HepG2 (cell line): ENCODE data around the gene FAM89B. TPM values are rescaled to one million over a fixed set of nuclear protein-coding genes. Genes with fewer than 3 reads are reported as not detected.

ENCODE experiments used
- CEBPZ ChIP-seq: IDR thresholded peaks from 2 replicates; pipeline ENCODE4 v1.6.1; 2012; ENCODE audit warnings: low read length, improper control_type of control experiment
- FOXA3 ChIP-seq: IDR thresholded peaks from 2 replicates; pipeline ENCODE4 v1.6.1; 2016; ENCODE audit warnings: missing genetic modification reagents, missing compliant biosample characterization
- GABPA ChIP-seq, 2 experiments: IDR thresholded peaks; 2 replicates each; pipeline ENCODE4 v1.6.1; 2011 to 2016; ENCODE audit warnings: low read depth in 2 of 2, low read length in 1 of 2, missing biosample characterization in 1 of 2, missing genetic modification characterization in 1 of 2
- GABPB1 ChIP-seq: IDR thresholded peaks from 2 replicates; pipeline ENCODE4 v1.6.1; 2016; ENCODE audit warnings: mild to moderate bottlenecking, missing genetic modification reagents, moderate library complexity, missing compliant biosample characterization
- IKZF1 ChIP-seq: fragments of 450-650 bp; IDR thresholded peaks from 2 replicates; pipeline ENCODE4 v1.7.1; 2016
- JUNB ChIP-seq: sonication (generic); formaldehyde crosslinking; IDR thresholded peaks from 2 replicates; pipeline ENCODE4 v1.8.0; 2022; ENCODE audit warnings: missing genetic modification reagents, mild to moderate bottlenecking, borderline replicate concordance
- LCORL ChIP-seq, 2 experiments: fragments of 450-650 bp in 1 of 2; sonication (generic) in 1 of 2; formaldehyde crosslinking in 1 of 2; IDR thresholded peaks; 2 replicates each; pipeline versions ENCODE4 v1.5.0 to v1.6.1; 2017 to 2020; ENCODE audit warnings: antibody characterized with exemption in 1 of 2, missing genetic modification reagents in 1 of 2
- MED1 ChIP-seq: sonication (generic); formaldehyde crosslinking; IDR thresholded peaks from 2 replicates; pipeline ENCODE4 v1.4.0; 2020; ENCODE audit warnings: missing genetic modification reagents
- PBX2 ChIP-seq: IDR thresholded peaks from 2 replicates; pipeline ENCODE4 v1.6.1; 2016; ENCODE audit warnings: control low read depth
- REPIN1 ChIP-seq: sonication (generic); formaldehyde crosslinking; IDR thresholded peaks from 2 replicates; pipeline ENCODE4 v1.8.0; 2022; ENCODE audit warnings: missing genetic modification reagents, low read depth, mild to moderate bottlenecking, borderline replicate concordance
- SNRNP70 ChIP-seq: fragments of 200-400 bp; formaldehyde crosslinking; IDR thresholded peaks from 2 replicates; pipeline ENCODE4 v1.6.1; 2017; ENCODE audit warnings: mild to moderate bottlenecking, low read depth, low read length, moderate library complexity
- TFDP1 ChIP-seq: IDR thresholded peaks from 2 replicates; pipeline ENCODE4 v1.6.1; 2016; ENCODE audit warnings: missing compliant biosample characterization, missing genetic modification reagents, borderline replicate concordance
- YEATS2 ChIP-seq: sonication (generic); formaldehyde crosslinking; IDR thresholded peaks from 2 replicates; pipeline ENCODE4 v1.4.0; 2020; ENCODE audit warnings: missing genetic modification reagents, borderline replicate concordance
- ZBTB46 ChIP-seq: sonication (generic); formaldehyde crosslinking; IDR thresholded peaks from 2 replicates; pipeline ENCODE4 v1.4.0; 2020; ENCODE audit warnings: mild to moderate bottlenecking, missing genetic modification reagents, borderline replicate concordance
- ZHX1 ChIP-seq: sonication (generic); formaldehyde crosslinking; IDR thresholded peaks from 2 replicates; pipeline ENCODE4 v1.8.1; 2022; ENCODE audit warnings: low read depth, mild to moderate bottlenecking, missing genetic modification reagents
- ZNF232 ChIP-seq: sonication (generic); formaldehyde crosslinking; IDR thresholded peaks from 2 replicates; pipeline ENCODE4 v1.4.0; 2020; ENCODE audit warnings: missing genetic modification reagents, borderline replicate concordance
- ZNF431 ChIP-seq: sonication (generic); formaldehyde crosslinking; IDR thresholded peaks from 2 replicates; pipeline ENCODE4 v1.9.0; 2022; ENCODE audit warnings: missing genetic modification reagents, low read depth, mild to moderate bottlenecking, borderline replicate concordance
- ZNF580 ChIP-seq: IDR thresholded peaks from 2 replicates; pipeline ENCODE4 v1.6.1; 2016; ENCODE audit warnings: low read depth, borderline replicate concordance
- ZNF775 ChIP-seq: sonication (generic); formaldehyde crosslinking; IDR thresholded peaks from 2 replicates; pipeline ENCODE4 v1.4.0; 2020; ENCODE audit warnings: missing genetic modification reagents, mild to moderate bottlenecking, moderate library complexity, borderline replicate concordance
- polyA plus RNA-seq, 8 experiments: library from polyadenylated mRNA; depleted of rRNA in 3 of 8; stranded (reverse) in 7 of 8; unstranded in 1 of 8; fragments of >200 nt; fragmentation: Illumina TruSeq in 4 of 8; extraction: Trizol in 4 of 8; gene quantifications; 2 replicates each; pipeline versions ENCODE4 v1.2.1 to v1.2.3, GENCODE V29; 2011 to 2016; ENCODE audit warnings: low read depth in 4 of 8, missing spikeins in 1 of 8, mixed read lengths in 1 of 8; ENCODE audit not compliant: insufficient read depth in 1 of 8
- total RNA-seq, 5 experiments: library from RNA; depleted of rRNA; stranded (reverse); fragments of >200 nt; fragmentation: Illumina TruSeq; extraction: Trizol; gene quantifications; 2 replicates each; pipeline ENCODE4 v1.2.3, GENCODE V29; 2016; ENCODE audit warnings: low read depth in 1 of 5

FAM89B gene
- total and polyA plus RNA-seq, 2 of the 13 experiments (the other 11 are each of a cell fraction or from before 2014, with no cell fraction given): 5.7 to 8.0 TPM

GRCh38 chr11:65616575-65617001 lies 44.2 kb downstream of the FAM89B start (continued):
- TF ChIP-seq ZNF580 (CRISPR knock-in tag): no peak
- peak; percentile 31; the same call in 1 of the 2 replicates for TF ChIP-seq MED1 (CRISPR knock-in tag)
- peak; percentile 75 for TF ChIP-seq REPIN1
- TF ChIP-seq LCORL (IDR thresholded peaks at IDR 0.05): no peak
- TF ChIP-seq LCORL (CRISPR knock-in tag; IDR thresholded peaks at IDR 0.05): no peak
- no peak for TF ChIP-seq ZBTB46 (CRISPR knock-in tag)
- TF ChIP-seq CEBPZ: no peak
- no peak for TF ChIP-seq GABPA (IDR thresholded peaks at IDR 0.05; ENCODE audit: low read depth, low read length)
- TF ChIP-seq GABPA (CRISPR knock-in tag; IDR thresholded peaks at IDR 0.05; ENCODE audit: low read depth): no peak
- no peak for TF ChIP-seq PBX2 (CRISPR knock-in tag)
- no peak; the same call in 1 of the 2 replicates for TF ChIP-seq YEATS2
- TF ChIP-seq ZNF232 (CRISPR knock-in tag): no peak
- no peak; the same call in 1 of the 2 replicates for TF ChIP-seq ZNF431 (CRISPR knock-in tag)
- peak; percentile 37; the same call in 1 of the 2 replicates for TF ChIP-seq FOXA3 (CRISPR knock-in tag)
- no peak for TF ChIP-seq ZHX1 (CRISPR knock-in tag)
- TF ChIP-seq GABPB1 (CRISPR knock-in tag): no peak; the same call in 1 of the 2 replicates
- TF ChIP-seq ZNF775 (CRISPR knock-in tag): no peak
- TF ChIP-seq SNRNP70: no peak
- TF ChIP-seq IKZF1: no peak
- TF ChIP-seq JUNB (CRISPR knock-in tag): no peak
- TF ChIP-seq TFDP1 (CRISPR knock-in tag): no peak
